HG02610 (cell line): ENCODE measurements around the gene SERPINE1.

Source experiments
- ATAC-seq: cut with Tn5 transposase; IDR thresholded peaks from one replicate; pipeline ENCODE4 v1.9.1; 2021; ENCODE audit warnings: mild to moderate bottlenecking, moderate library complexity; ENCODE audit not compliant: unreplicated experiment

SERPINE1 gene

DNA sequence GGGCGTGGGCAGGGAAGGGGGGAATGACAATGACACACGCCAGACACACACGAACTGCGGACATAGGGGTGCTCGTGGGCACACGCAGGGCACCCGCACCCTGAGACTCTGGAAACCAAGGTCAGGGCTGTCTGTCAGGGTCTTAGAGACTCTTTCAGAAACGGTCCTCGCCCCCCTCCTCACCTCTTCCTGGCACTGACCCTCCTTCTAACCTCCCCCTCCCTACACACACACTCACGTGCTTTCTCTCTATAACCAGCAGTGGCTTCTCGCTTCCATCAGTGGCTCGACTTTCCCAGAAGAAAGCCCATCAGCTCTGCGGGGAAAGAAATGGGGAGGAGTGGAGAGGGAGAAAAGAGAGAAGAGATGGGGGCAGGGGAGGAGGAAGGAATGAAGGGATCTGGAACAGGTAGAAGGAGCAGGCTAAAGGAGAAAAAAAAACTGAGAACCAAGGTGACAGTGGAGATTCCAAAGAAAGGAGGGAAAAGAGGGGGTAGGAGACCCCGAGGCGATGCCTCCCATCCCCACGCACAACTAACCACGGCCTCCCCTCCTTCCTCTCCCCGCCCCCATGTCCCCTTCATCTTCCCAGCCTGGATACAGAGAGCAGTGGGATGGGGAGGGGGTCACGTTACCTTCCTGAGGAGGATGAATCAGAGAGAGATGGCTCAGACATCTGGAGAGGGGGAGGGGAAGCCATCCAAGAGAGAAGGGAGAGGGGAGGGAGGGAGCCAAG, 40.2 kb downstream of the SERPINE1 start:
- no peak for ATAC-seq

DNA sequence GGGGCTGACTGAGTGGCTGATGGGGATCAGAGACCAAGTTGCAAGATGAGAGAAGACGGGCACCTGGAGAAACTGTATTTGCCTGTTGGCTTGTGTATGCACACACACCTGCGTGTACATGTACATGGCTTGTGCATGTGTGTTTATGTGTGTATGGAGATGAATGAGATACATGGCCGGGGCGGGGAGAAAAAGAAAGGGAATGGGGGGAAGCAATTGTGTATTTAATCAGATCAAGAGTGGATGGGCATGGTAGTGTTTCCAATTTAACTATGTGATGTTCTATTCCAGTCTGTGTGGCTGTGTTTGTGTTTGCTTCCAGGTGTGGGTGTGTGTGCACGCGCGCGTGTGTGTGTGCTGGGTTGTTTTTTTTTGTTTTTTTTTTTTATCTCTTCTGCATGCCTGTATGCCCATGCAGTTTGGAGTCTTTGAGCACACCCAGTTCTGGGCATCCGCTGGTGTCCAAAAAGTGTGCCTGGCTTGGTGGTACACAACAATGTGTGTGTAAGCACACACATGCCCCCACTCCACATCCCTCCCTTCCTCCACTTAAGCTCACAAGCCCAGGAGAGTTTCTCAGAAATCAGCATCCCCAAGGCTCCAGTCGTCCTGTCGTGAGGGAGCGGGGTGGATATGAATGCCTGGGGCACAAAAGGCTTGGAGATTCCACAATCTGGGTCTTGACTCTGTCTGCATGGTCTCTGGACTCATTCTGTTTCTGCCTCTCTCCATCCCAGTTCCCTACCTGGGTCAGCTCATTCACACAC, 40.9 kb downstream of the SERPINE1 start:
- no peak for ATAC-seq

DNA sequence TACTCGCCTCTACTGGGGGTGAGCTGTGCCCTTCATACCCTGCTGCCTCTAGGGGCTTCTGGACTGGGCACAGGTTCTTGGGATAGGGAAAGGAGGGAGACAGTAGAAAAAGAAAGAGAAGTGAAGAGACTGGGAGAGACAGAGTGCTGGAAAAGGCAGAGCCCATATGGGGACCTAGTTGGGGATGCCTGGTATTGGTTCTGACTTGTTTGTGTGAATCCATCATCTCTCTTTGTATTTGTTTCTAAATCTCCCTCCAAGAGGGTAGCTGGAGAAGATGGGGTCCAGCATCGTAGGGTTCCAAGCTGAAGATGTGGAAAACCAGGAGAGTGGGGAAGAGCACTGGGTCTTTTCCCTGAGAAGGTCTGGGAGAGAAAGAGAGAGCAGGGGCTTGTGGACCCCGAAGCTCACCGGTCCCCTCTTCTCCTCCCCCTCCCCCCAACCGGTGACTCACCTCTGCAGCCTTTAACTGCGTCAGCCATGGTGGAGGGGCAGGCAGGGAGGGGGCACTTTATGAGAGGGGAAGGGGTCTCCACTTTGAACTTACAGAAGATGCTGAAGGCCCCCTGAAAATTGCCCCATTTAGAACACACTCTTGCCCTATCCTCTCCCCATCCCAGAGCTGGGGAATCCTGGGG, 41.6 kb downstream of the SERPINE1 start:
- no peak for ATAC-seq

DNA sequence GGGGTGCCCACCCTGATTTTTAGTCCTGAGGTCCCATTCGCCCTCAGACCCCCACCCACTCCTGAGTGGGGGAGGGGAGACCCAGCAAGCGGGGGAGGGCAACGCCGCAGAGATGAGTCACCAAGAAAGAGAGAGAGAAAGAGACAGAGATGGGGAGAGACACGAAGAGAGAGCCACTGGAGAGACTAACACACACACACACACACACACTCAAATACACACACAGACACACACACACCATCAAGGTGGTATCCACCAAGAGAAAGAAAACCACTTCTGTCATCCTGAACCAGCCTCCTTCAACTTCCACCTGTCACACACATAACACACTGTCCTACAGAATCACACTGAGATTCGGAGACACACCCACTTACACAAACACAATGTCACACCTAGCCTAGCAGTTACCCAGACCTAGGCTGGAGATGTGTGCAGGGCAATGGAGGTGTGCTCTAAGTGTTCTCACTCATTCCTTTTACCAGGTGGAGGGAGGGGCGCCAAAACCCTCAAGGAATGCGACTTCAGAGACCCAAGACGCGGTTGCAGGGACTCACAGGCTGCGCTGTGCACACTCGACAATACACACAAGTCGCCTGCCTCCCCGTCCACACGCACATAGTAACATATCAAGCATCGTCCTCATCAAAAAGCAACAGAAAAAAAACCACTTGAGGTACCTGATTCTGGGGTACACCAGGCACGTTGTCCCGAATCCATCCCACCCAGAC, 42.4 kb downstream of the SERPINE1 start:
- no peak for ATAC-seq

DNA sequence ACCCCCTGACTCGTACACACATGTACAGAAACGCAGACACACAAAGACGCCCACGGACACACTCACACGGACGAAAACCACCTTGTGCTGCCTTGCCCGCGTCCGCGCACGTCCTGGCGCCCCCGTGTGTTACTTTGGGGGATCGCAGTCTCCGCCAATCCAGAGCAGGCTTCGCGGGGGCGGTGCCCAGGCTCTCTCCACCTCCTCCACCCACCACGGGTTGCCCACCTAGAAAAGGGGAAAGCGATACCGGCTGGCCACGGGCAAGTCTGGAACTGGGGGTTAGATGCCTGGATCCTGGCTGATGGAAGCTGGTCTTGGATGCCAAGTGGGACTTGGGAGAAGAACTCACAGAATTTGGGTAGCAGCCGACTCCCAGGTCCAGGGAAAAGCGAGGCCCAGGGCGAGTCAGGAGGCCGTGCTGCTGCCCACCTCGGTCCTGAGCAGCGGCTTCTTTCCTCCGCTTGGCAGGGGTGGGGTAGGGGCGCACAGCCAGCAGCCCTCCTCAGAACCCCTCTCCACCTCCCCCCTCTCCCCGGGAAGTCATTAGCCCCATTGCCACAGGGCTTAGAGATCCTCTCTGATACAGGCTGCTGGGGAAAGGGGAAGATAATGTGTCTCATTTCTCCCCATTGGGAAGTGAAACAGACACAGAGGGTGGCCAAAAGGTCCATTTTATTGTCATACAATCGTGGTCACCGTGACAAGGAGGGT, 43.1 kb downstream of the SERPINE1 start:
- ATAC-seq: peak; percentile 44

DNA sequence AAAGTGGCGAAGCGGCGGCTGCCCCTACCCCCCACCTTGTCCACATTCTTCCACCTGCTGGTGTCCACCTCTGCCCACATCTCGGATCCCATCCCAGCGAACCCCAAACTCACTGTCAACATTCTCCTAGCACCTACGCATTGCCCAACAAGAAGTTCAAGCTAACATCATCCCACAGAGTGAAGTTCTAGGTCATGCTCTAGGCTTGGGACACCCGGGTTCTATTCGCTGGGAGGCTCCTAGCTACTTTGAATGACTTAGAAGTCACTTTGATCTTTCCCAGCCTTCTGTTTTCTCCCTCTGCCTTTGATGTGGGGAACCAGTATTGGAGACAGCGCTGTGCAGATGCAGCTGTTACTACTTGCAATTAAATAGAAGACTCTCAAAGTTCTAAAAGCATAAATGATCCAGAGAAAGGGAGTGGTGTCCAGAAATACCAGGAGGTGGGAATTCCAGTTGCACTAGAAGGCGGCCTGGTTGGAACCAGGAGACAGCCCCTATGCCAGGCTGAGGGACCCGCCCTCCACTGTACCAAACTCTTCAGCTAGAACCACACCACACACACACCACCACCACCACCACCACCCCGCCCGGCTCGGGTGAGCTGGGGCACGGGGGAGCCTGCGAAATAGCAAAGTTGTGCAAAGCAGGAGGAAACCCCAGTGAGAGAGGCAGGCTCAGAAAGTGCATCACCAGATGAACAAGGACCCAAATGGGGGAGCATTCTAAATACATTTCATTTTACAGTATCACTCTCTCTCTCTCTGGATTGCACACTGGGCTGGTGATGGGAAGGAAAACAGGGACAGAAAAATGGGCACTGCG, 43.9 kb downstream of the SERPINE1 start:
- no peak for ATAC-seq

DNA sequence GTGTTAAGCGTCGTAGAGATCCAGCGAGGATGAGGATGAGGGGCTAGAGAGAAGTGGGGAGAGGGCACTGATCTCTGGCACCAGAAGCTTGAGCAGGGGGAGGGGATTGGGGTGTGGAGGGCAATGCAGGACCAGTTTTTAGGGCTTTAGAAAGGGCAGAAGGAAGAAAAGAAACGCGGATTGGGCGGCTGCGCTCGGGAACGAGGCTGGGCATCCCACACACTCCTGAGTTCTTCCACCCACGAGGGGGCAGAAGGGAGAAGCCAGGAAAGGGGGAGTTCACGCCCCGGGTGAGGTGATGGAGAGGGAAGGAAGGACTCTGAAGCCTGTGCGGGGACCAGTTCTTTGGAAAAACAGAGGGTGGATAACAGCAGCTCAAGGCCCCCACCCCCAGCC, 44.5 kb downstream of the SERPINE1 start:
- no peak for ATAC-seq

DNA sequence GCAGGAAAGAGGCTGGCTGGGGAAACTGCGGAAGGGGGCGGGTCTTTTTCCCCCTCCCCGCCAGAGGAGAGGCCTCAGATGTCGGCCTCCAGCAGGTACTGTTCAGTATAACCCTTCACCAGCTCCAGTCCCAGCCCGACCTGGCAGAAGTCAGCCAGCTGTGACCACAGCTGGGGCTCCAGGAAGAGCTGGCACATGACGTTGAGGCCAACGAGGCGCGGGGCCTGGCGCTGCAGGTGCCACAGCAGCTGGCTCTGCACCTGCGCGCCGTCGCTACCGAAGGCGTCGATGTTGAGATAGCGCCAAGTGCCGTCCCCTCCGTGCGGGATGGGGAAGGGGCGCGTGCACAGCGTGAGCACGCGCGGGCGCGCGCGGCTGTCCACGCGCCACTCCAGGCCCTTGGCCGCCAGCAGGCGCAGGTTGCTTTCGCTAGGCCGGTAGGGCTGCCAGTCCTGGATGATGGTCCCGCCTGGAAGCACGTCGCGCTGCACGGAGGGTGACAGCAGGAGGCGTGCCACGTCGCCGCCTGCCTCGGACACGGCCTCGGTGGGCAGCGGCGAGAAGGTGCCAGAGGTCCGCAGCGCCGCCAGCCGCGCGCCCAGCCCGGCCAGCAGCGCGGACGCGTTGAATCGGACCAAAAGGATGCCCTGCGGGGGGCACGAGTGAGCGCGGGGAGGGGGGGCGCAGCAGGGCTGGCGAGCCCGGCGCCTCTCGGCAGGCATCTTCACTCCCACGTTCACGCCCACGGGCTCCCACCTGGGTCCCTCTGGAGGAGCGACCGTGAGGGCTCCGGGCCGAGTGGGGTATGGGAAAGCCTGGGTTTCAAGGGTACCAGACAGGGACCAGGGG, 45.3 kb downstream of the SERPINE1 start:
- no peak for ATAC-seq

DNA sequence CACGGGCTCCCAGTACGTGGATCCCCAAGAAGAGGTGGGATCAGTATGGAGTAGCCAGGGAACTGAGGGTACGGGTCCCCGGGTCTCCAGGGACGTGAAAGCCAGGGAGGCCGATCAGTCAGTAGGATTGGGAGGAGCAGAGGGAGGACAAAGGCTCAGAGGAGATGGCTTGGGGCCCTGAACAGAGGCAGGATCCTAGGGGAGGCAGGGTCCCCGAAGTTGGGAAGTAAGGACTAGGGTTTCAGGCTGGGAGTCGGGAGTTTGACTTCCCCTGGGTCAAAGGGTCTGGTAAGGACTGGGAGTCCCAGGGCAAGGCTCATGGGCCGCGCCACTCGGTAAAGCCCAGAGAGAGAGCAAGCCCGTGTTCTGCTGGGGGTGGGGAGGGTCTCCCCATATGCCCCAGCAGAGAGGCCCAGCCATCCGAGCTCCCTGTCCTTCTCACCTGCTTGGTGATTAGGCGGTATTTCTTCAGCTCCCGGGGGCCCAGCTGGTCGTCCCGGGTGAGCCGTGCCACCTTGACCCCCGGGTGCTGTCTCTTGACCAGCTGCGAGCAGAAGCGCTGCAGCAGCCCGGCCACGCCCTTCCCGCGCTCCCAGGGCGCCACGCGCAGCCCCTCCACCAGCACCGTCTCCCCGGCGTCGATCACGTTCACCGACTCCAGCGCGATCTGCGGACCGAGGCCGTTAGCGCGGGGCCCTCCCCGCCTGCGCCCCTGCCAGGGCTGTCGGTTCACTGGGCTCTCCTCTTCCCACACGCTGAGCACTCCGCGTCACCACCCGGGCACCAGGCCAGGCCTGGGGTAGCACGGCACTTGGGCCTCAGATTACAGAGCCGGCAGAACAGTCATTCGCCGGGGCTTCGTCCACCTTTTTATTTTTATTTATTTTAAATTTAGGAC, 46.2 kb downstream of the SERPINE1 start:
- no peak for ATAC-seq

DNA sequence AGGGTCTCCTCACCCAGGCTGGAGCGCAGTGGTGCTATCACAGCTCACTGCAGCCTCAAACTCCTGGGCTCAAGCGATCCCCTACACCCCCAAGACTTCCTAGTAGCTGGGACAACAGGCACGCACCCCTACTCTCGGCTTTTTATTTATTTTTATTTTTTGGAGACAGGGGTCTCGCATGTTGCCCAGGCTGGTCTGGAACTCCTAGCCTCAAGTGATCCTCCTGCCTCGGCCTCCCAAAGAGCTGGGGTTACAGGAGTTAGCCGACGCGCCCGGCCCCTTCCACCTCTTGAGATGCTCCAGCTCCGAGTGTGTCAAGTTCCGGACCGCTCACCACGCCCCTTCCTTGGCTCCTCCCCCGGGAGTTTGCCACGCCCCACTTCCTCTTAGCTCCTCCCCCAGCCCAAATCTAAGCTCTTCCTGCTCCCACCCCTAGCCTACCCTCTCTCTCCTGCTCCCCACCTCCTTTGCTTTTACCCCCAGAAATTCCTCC, 46.9 kb downstream of the SERPINE1 start:
- no peak for ATAC-seq

DNA sequence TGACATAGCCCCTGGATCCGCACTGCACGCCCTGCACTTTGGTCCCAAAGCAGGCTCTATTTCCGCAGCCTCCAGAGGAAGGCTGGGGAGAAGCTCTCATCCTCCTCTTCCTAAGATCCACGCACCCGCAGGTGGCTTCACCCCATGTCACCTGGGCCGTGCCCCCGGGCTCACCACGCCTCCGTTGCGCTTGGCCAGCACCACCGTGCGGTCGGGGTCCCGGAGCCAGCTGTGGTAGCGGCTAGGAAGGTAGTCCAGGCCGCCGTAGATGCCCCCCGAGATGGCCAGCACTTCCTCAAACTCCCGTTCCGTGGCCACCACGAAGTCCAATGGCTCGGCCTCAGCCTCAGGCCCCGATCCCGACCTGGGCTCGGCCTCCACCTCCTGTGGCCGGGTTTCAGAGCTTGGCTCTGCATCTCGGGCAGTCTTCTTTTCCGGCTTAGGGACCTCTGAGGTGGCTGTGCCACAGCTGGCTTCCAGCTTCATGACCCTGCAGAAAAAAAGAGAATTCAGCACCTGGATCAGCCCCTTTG, 47.5 kb downstream of the SERPINE1 start:
- no peak for ATAC-seq

DNA sequence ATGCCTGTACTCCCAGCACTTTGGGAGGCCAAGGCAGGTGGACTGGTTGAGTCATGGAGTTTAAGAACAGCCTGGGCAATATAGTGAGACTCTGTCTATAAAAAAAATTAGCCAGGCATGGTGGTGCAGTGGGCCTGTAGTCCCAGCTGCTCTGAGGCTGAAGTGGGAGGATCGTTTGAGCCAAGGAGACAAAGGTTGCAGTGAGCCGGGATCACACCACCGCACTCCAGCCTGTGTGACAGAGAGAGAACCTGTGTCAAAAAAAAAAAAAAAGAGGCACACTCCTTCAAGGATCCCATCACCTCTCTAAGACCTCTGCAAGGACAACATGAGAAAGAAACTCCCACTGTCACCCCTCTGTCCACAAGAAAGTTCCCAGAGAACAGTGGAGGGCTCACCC, 48.8 kb downstream of the SERPINE1 start:
- ATAC-seq: no peak

DNA sequence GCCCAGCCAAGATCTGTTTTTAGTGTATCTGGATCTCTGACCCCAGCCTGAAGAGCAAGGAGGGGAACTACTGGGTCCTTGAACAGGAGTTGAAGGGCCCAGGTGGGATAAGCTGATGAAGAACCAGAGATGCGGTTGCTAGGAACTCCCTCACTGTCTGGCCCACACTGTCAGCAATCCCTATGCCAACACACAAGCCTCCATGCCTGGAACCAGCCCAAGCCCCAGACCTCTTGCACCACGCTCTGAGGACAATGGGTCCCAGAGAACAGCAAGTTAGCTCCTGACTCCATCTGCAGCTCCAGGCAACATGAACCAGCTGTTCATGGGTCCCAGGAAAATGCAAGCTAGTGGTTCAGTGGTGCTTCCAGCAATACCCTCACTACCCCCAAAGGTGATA, 50.7 kb downstream of the SERPINE1 start:
- no peak for ATAC-seq

DNA sequence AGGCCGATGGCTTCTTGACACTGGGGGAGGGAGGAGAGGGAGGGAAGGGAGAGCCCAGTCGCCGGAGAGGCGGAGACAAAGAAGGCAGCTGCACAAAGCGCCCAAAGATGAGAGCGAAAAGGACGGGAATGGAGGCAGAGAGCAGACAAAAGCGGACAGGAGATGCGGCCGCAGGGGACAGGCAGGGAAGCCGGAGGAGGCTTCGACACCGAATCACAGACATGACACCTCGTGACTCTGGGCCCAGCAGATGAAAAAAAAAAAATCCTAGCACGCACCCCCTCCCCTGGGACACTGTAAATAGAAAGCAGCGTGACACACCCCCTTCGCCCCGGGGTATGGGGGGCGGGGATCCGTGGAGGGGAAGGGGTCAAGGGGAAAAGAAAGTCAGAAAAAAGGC, 52.2 kb downstream of the SERPINE1 start:
- ATAC-seq: no peak

DNA sequence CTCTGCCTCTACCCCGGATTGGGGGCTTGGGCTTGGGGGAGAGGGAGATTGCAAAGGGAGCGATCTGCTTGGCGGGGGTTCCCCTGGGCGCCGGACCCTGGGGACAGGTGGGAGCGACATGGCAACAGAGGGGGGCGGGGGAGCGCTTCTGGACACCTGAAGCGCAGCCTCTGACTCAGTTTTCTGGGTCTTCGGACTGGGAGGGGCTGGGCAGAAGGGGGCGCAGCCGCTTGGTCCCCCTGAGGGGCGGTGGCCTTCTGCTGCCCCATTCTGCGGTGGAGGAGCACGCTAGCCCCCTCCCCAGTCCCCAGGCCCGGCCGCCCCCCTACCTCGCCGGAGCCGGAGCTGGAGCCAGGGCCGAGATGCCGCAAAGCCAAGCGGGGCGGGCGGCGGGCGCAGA, 52.8 kb downstream of the SERPINE1 start:
- no peak for ATAC-seq

DNA sequence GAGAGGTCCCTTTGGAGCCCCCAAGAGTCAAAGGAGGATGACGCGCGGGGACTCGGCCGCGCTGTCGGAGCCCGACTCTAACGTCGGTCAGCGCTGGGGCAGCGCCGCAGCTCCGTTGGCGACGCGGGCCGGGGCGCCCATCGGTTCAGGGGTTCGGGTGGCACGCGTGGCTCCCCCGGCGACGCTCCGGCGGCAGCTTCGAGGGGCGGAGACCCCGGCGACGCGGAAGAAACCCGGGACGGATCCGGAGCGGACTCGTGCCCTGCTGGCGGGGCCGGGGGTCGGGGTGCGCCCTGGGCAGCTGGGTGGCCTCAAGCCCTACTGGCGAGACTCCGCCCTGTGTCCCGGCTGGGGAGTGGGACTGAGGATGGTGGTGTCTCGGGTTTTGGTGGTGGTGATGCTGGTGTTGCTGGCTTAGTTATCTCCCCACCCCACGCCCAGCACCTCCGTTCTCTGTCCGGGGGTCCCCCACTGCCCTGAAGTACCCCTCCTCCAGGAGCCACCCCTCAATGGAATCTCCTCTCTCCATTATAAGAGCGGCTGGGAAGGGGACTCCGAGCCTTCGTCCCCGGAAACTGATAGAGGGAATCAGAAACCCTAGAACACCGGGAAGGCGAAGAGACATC, 53.3 kb downstream of the SERPINE1 start, which contains the start of gene NAT16:
Gene NAT16 (minus strand): TSS at position 164 of the 626 bp plus-strand sequence. CDS start 5,486 bp downstream, outside the sequence.
- ATAC-seq: no peak
